GM19397 (cell line): ENCODE results near the gene BSND.

Experiments
- ATAC-seq: cut with Tn5 transposase; IDR thresholded peaks from one replicate; pipeline ENCODE4 v1.9.1; 2021; ENCODE audit warnings: mild to moderate bottlenecking, moderate library complexity; ENCODE audit not compliant: unreplicated experiment

The BSND gene

DNA sequence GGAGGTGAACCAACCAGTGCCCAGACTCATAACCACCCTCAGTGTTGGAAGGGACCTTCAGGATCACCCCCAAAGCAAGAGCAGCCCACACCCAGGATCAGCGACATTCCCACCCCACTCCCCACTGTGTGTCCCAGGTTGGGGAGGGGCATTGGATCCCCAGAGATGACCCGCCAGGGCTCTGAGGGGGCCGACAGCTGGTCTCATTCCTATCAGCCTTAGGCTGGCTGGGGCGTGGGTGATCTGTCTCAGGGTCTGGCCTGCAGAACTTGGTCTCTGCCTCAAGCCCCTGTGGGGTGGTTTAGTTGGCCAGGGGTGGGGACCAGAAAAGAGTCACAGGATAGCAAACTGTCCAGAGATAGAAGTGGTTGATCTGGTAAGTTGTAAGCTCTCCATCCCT is 7.8 kb upstream of the BSND start:
- ATAC-seq, result no peak

DNA sequence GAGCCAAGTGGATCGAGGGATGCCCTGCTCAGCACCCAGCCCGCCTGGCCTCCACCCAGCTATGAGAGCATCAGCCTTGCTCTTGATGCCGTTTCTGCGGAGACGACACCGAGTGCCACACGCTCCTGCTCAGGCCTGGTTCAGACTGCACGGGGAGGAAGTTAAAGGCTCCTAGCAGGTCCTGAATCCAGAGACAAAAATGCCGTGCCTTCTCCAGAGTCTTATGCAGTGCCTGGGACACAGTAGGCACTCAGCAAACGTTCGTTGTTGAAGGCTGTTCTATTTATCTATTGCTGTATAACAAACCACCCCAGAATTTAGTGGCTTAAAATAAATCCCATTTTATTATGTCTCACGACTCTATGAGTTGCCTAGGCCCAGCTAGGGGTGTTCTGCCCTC is 6.8 kb upstream of the BSND start:
- ATAC-seq, result no peak

DNA sequence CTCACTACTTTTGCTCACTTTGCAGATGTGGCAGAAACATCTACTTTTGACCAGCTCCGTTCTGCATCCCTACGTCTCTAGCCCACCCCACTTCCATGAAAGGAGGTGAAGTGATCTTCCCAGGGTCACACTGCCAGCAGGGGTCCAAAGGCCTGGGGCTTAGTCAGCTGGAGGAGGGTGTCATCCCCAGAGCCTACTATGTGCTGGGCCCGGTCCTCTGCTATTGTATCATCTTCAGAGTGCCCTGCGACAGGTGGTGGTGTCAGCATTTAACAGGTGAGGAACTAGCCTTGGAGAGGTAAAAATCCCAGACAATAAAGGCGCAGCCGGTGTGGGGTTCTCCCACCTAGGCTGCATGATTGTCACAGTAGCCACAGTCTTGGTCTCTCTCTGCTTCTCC is 5.6 kb upstream of the BSND start:
- no peak for ATAC-seq

DNA sequence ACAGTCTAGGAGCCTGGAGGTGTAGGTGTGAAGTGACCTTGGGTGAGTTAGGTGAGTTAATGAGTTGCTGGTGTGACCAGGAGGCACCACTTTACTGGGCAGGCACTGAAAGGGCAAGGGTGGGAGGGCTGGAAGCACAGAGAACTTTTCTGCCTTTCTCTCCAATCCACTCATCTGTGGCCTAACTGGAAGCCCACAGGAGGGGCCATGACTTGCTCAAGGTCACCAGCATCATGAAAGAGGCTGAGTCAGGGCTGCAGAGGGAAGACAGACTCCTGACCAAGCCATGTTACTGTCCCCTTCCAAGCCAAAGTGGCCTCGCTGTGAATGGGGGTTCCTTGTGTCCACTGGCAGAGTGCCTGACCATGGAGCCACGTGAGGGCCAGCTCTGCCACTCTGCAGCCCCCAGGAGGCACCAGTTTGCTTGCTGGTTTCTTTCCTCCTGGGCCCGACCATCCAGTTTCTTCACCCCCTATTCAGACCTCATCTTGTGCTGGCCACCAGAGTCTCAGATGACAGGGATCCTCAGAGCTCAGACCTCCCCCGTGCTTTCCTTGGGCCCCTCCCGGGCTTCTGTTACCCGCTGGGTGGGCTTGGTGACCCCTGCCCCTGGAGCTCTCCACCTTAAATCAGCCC is 4.3 kb upstream of the BSND start:
- no peak for ATAC-seq

DNA sequence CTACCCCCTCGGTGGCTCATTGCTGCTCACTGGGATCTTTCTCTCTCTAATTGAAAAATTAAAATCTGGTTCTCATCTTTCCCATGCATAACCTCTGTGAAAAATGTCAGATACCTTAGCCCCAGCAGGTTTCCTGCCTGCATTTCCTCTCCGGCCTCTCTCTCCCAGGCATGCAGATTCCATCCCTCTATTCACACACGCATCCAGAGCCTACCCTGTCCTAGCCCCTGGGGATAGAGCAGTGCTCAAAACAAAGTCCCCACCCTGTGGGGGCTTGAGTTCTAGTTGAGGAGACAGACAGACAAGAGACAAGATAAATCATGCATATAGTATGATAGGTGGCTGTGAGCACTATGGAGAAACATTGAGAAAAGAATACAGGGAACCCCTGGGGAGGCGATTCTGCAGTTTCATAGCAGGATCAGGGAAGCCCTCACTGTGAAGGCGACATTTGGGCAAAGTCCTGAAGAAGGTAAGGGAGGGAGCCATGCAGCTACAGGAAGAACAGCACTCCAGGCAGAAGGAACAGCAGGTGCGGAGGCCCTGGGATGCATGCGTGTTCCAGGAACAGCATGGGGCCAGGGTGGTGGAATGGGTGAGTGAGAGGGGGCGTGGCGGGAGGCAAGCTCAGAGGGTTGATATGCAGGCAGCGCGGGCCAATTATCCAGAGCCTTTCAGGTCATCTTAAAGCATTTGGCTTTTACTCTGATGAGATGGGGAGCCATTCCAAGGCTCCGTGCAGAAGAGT is 3.5 kb upstream of the BSND start:
- no peak for ATAC-seq

DNA sequence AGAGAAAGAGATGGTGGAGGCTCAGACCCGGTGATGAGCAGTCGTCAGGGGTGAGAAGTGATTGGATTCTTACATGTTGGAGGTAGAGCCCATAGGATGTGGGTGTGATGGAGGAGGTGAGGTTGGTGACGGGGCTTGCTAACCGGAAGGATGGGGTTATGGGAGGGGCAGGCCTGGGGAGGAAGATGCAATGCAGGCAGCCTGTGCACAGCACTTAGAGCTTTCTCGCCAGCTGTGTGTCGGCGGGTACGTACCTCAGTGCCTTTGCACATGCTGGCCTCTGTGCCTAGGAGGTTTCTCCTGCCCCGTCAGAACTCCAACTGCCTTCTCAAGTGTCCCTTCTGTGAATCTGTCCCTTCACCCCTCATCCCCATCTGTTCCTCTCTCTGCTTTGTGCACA is 2.9 kb upstream of the BSND start:
- no peak for ATAC-seq

DNA sequence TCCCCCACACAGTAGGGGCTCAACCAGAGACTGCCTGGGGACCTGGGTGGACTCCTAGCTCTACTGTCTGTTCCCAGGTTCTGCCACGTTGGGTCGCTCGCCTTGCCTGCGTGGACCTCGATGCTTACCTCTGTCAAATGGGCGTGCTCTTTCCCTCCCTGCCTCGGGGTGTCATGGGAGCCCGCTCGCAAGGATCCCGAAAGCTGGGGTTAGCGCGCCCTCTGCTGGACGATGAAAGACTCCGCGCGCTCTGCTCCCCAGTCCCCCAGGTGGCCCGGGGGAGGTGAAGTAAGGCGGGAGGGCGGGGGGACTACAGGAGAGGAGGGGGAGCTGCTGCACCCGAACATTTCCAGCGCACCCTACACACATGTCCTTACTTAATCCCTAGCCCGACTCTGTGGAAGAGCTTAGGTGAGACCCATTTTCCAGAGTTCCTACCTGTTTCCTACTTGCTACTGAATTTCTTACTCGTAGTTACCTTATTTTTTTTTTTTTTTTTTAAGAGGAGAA is 2.3 kb upstream of the BSND start:
- peak; percentile 68 for ATAC-seq

DNA sequence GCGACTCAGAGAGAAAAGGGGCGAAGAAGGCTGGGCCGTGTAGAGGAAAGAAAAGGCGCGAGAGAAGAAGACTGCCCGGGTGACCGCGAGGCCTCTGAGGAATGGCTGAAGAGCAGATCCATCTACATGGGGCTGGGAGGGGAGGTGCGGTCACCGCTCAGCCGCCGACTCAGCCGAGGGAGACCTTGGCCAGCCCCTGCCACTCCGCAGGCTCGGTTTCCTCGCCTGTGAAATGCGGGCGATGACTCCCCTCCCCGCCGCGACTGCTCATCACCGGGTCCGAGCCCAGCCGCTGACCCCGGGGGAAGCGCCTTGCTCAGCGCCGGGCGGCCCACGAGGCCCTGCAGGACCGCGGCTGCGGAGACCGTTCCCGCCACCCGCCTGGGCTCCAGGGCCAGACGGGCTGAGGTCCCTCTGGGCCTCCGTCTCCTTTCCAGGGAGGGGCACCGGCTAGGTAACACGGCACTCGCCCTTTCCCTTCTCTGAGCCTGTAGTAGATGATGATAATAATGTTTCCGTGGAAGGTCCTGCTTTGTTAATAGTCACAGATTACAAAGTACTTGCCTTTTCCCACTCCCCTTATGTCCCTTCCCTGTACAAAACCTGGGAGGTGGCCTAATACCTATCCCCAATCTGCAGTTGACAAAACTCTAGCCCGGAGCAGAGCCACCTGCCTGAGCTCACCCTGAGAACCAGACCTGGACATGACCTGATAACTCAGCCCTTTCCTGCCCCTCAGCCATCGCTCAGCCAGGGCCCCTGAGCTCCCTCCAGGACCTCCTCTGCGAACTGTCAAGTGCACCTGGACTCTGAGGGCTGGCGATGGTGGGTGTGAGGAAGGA is 1.6 kb upstream of the BSND start:
- no peak for ATAC-seq

DNA sequence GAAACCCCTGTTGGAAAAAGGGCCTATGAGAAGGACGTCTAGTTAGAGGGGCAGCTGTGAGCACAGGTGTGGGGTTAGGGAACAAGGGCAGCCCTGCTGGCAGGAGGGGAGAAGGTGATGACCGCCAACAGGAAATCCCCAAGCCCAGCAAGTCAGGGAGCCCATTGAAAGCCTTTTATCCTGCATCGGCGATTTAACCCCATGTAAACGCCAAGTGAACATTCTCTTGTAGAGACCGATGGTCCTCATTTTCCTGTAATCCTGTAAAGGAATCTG is 1.1 kb upstream of the BSND start:
- no peak for ATAC-seq

DNA sequence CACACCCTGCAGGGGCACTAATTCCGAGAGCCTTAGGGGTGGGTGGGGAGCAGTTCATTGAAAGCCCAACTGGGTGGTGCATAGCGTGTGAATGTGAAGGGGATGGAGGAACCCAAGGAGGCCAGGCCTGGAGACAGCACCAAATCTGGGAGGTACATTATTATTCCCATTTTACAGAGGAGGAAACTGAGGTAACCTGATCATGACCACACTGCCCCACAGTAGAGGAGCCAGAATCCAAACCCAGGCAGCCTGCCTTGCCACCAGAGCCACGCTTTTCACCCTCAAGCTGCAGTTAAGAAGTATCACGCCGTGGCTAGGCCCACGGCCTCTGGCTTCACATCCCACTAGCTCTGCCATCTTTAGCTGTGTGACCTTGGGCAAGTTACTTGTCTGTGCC is 633 bp upstream of the BSND start:
- no peak for ATAC-seq

DNA sequence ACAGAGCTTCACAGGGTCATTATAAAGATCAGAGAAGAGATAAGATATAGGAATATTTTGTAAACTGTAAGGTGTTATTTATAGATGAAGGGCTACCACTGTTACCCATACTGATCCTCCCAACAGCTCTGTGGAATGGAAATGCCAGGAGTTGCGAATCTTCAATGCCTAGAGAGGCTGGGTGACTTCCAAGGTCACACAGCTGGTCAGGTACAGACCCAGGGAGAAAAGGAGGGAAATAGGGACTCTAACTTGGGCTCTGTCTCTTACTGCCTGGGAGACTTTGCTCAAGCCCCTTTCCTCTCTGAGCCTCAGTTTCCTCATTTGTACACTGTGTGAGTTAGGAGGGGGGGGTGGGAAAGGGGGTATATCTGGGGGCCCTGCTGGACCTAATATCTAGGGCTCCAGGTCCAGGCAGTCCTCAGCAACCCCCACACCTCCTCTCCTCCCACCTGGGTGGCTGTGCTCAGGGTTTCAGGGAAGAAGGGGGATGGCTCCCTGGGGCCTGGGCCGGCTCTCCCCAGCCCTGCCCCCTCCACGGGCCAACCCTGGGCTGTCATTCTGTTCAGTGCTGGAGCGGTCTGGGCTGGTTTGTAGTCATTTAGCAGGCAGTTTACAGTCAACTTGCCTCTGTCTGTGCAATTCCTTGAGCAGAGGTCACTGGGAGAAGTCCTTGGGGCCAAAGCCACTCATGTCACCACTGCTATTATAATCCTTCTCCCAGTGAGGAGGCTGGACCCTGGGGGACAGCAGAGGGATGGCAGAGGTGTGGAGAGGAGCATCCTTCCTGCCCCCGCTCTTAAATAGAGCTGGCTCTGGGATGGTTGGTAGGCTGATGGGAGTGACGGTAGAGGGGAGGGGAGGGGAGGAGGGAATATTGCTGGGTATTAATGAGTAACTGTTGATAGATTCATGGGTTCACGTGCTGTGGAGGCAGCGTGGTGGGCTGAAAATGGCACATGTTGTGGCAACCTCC is 1.7 kb downstream of the BSND start:
- no peak for ATAC-seq

DNA sequence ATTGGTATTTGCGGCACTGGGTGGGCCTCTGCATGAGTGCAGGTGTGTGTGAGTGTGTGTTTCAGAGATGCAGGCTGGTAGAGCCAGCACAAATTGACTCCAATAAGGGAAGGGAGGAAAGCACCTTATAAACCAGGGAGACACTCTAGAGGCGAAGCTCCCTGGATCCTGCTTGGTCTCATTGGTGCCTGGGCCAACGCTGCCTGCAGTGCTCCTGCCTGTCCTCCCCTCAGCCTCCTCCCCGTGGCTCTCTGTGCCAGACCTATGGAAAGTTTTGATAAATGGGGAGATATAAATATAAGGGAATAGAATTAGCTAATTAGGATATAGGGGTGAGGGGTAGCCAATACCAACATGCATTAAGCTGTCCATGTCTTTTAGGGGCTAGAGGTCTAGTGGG is 2.6 kb downstream of the BSND start:
- ATAC-seq, result no peak

DNA sequence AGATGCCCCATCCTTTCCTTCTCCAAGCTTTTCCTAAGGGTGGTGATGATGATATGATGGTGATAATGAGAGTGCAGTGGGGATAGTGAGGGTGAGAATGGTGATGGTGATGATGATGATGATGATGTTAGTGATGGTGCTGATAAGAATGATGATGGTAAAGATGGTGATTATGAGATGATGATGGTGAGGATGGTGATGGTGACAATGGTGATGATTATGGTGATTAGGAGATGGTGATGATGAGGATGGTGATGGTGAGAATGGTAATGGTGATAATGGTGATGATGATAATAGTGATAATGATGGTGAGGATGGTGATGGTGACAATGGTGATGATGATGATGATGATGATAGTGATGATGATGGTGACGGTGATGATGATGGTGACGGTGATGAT is 4.0 kb downstream of the BSND start:
- no peak for ATAC-seq

DNA sequence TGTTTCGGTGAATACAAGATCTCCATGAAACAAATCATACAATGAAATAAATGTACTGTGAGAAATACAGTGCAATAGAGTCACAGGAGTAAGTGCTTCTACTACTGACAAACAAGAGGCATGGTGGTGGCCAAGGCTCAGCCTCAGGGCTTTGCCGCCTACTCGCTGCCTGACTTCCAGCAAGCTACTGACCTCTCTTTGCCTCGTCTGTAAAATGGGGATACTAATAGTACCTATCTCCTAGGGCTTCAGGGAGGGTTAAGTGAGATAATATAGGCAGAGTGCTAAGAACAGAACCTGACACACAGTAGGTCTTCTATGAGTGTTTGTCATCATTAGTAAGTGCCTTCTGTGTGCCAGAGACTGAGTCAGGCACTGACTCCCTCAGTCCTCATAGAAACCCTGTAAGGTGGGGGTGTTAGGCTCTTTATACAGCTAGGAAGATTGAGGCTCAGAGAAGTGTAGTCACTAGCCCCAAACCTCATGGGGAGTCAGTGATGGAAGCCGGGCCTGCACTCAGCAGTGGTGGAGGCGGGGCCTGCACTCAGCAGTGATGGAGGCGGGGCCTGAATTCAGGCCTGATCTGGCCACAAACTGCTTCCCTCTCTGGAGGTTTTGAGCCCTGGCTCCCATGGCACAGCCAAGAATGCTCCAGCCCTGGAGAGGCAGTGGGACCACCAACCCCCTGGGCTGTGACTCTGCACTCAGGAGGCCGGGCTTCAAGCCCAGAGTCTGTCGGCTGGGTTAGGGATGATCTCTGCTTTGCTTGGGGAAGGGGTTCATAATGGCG is 6.8 kb downstream of the BSND start:
- ATAC-seq, result no peak

DNA sequence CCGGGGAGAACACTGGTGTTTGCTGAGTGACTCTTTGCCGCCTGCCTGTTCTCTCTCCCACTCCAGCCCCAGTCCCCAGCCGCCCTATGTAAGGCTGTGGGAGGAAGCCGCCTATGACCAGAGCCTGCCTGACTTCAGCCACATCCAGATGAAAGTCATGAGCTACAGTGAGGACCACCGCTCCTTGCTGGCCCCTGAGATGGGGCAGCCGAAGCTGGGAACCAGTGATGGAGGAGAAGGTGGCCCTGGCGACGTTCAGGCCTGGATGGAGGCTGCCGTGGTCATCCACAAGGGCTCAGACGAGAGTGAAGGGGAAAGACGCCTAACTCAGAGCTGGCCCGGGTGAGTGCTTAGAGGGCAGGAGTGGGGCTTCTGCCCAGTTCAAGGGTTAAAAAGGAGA is 8.2 kb downstream of the BSND start:
- no peak for ATAC-seq

DNA sequence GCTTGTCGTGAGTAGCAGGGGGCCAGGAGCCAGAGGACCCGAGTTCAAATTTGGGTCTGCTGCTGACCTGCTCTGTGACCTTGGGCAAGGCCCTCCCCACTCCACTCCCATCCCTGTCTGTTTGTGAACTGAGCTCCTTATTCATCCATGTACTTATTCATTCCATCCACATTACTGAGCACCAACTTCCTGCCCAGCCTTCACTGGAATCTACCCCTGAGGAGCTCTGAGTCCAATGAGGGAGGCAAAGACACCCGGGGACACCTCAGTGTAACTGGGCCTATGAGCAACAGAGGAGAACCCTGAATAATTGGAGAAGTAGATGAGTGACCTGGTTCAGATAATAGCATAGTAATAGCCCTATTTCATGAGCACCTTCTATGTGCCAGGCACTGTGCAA is 8.9 kb downstream of the BSND start:
- ATAC-seq, result no peak

DNA sequence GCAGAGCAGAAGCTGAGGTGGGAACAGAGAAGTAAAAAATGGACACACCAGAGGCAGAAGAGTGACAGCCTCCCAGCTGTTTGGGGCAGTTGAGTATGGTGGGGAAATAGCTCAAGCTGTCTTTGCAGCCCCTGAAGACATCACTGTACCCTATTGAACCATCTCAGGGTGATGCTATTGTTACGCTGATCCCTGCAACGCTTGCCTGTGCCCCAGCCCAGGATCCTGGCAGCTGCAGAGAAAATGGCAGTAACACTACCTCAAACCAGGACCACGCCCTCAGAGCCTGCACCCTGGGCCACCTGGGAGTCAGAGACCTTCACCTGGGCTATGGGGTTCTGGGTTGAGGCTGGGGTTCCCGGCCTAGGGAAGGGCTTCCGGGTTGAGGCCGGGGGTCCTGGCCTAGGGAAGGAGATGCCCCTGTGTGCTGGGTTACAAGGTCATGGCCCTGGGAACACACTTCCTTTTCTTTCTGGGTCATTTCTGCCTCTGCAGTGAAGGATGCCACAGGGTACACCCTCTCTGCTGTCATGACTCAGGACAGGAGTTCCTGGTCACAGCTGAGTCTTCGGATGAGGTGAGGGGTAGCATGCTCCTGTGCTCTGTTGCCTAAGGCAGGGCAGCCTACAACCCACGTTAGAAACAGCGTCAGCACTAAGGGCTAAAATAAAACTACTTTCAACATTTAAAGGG is 11.6 kb downstream of the BSND start:
- ATAC-seq, result no peak

DNA sequence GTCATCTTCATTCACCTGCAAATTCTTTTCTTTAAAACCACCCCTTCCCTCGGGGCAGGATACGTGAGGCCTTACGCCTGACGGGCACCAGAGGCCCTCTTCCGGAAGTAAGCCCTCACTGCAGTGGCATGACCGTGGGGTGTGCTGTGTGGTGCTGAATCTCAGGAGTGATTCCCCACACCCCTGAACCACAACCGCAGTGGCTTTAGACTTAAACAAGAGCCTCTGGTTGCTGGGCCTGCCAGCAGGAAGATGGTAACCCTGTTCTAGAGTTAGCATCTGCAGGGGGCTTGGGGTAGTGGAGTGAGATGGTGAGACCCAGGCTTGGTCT is 12.1 kb downstream of the BSND start:
- ATAC-seq, result no peak

DNA sequence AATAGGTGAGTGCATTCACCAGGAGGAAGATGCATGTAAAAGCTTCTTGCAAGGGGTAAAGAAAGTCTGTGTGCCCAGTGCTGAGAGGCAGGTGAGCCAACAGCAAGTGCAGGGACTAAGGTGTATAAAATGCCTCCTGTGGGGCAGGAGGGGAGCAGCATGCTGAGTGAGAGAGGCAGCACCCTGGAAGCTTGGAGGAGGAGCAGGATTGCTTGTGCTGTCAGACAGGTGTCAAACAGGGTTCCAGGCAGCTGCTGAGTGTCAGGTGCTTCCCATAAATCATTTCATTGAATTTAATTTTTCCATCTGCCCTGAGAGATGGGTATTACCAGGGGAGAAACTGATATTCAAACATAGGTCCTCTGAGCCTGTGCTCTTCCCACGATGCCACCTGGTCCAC is 13.9 kb downstream of the BSND start:
- no peak for ATAC-seq

DNA sequence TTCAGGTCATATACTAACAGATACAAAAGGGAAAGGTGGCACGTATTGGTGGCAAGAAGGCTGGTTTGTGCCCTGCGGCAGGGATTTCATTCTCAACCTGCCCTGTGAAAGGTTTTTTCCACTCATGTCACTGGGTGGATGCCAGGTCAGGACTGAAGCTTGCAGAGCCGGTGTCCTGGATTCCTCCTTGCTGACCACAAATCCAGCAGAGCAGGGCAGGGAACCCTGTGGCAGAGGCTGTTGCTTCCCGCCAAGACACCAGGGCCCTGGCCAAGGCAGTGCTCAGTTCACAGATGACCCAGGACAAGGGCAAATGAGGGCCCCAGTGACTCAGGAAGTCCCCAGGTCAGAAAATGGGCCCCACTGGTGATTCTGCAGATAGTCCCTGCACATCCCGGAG is 16.4 kb downstream of the BSND start:
- no peak for ATAC-seq
